ENCODE results near the gene LYPD6. TPM values are rescaled to one million over a fixed set of nuclear protein-coding genes. Genes with fewer than 3 reads are reported as not detected.

The LYPD6 gene
- total RNA-seq, 1 donor from 2014 or later: 1.8 TPM

DNA sequence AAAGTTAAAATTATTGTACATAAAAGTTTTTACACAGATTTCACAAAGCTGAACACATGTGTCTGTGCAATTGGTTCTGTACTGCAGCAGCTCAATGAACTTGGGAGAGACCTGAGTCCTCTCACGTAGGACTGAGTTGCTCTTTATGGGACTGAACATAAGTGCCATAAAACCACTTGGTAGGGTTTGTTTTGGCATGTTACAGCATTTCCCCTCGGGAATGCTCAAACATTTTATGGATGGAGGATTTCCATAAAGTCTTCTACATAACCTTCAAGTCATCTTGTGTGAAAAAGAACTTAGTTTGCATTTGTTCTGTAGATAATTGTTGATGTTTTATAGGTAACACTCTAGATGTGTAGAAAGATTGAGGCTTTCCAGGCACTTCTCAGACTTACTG lies 15.9 kb downstream of the LYPD6 start:
- TF ChIP-seq, protein P1, sequence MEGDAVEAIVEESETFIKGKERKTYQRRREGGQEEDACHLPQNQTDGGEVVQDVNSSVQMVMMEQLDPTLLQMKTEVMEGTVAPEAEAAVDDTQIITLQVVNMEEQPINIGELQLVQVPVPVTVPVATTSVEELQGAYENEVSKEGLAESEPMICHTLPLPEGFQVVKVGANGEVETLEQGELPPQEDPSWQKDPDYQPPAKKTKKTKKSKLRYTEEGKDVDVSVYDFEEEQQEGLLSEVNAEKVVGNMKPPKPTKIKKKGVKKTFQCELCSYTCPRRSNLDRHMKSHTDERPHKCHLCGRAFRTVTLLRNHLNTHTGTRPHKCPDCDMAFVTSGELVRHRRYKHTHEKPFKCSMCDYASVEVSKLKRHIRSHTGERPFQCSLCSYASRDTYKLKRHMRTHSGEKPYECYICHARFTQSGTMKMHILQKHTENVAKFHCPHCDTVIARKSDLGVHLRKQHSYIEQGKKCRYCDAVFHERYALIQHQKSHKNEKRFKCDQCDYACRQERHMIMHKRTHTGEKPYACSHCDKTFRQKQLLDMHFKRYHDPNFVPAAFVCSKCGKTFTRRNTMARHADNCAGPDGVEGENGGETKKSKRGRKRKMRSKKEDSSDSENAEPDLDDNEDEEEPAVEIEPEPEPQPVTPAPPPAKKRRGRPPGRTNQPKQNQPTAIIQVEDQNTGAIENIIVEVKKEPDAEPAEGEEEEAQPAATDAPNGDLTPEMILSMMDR (IDR thresholded peaks at IDR 0.05): no peak
- H3K9me3 ChIP-seq: no peaks in the 10 kb centered on the region
- H3K27me3 ChIP-seq: no peaks in the 10 kb centered on the region
- no peaks in the 10 kb centered on the region for H3K4me1 ChIP-seq
- no peak overlapping the region for H3K27ac ChIP-seq
- DNase-seq (ENCODE audit: low spot score in 2 of 2): no peak
- H3K4me3 ChIP-seq: no peak overlapping the region
- intact Hi-C loops (cut with DNase I): no loop called here
- H3K36me3 ChIP-seq: no peaks in the 10 kb centered on the region

DNA sequence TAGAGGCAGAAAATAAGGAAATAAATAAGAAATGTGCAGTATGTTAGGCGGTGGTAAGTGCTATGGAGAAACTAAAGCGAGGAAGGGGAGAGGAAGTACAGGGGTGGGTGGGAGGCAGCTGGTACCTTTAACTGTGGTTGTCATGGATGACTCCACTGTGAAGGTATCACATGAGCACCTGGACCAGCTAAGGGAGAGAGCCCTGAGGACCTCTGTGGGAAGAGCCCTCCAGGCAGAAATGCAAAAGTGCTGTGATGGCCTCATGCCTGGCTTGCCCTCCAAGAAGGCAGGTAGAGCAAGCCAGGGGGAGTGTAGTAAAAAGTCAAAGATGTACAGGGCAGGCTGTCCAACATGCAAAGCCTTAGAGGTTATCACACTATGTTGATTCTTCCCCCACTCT lies 17.9 kb downstream of the LYPD6 start:
- no peaks in the 10 kb centered on the region for H3K36me3 ChIP-seq
- no peaks in the 10 kb centered on the region for H3K4me1 ChIP-seq
- H3K27ac ChIP-seq: no peak overlapping the region
- TF ChIP-seq, protein P1 (IDR thresholded peaks at IDR 0.05): no peak
- no peaks in the 10 kb centered on the region for H3K27me3 ChIP-seq
- H3K4me3 ChIP-seq: no peak overlapping the region
- no peaks in the 10 kb centered on the region for H3K9me3 ChIP-seq
- intact Hi-C loops (cut with DNase I): no loop called here
- DNase-seq (ENCODE audit: low spot score in 2 of 2): no peak

DNA sequence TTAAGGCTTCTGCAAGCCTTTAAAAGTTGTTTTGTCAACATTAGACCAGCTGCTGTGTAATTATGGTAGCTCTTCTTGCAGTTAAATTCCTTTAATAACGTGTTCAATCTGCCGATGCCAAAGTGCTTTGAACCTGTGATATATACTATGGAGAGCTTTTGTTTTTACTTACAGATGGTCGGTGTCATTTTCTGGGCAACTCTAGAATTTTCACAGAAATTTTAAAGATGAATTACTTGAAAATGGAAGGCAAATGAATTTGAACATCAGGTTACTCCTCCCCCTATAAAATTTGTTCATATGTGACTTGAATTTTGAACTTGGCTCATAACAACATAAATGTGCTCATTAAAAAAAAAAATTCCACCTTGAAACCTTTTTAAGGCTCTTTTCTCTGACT lies 23.0 kb downstream of the LYPD6 start:
- Histone ChIP-seq H3K27me3 (no peaks in the 10 kb centered on the region), H3K27ac (no peak overlapping the region), H3K9me3 (no peaks in the 10 kb centered on the region), H3K4me1 (no peaks in the 10 kb centered on the region), H3K36me3 (no peaks in the 10 kb centered on the region), H3K4me3 (no peak overlapping the region)
- intact Hi-C loops (cut with DNase I): no loop called here
- TF ChIP-seq, protein P1 (IDR thresholded peaks at IDR 0.05): no peak
- no peak for DNase-seq (ENCODE audit: low spot score in 2 of 2)

DNA sequence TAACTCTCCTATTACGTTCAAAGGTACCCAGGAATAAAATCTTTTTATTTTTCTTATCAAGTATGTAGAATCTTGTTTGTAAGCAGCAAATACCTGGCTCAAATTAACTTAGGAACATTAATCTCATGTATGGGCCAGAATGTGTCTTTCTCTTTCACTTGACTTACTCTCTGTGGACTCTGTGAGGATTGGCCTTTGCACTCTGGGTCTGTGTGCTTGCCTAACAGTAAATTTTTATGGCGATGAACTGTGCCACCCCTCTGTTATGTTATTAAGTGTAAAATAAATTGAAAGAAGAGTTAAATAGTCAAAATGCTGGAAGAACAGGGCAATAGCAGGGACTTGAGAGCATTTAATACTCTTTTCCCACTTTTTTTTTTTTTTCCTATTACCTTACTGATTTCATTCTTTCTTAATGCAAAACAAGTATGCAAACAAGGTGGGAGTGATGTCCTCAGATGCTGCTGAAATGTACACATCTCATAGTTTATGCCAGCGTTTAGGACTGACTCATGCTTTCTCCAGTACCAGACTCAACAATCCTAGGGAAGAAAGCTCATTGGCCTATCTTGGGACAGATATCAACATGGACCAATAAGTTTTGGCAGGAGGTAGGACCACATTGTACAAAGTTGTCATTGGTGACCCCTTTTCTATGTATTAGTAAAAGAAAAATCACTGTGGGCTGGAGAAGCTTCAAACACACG lies 25.5 kb downstream of the LYPD6 start:
- no peak for DNase-seq (ENCODE audit: low spot score in 2 of 2)
- Histone ChIP-seq H3K4me3 (no peak overlapping the region), H3K36me3 (no peaks in the 10 kb centered on the region), H3K4me1 (no peaks in the 10 kb centered on the region), H3K9me3 (no peaks in the 10 kb centered on the region), H3K27ac (no peak overlapping the region), H3K27me3 (no peaks in the 10 kb centered on the region)
- intact Hi-C loops (cut with DNase I): no loop called here
- TF ChIP-seq, protein P1 (IDR thresholded peaks at IDR 0.05): no peak

DNA sequence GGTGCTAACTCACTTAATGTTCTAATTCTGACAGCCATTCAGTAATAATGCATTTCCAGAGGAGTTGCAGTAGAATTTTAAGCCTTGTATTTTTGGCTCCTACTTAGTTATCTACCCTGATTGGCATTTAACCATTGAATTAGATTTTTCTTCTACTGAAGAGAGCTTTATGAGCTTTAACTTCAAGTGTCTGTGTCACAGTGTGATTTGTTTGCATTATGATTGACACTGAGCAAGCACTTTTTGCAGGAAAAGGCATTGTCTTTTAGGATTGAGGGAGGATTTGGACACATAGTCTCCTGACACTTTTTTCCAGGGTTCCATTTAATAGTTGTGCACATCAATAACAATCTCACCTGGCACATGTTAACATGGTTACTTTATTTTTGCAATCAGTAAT lies 26.7 kb downstream of the LYPD6 start:
- H3K4me3 ChIP-seq: no peak overlapping the region
- no peak overlapping the region for H3K27ac ChIP-seq
- DNase-seq (ENCODE audit: low spot score in 2 of 2): no peak
- no peaks in the 10 kb centered on the region for H3K9me3 ChIP-seq
- no peaks in the 10 kb centered on the region for H3K36me3 ChIP-seq
- TF ChIP-seq, protein P1 (IDR thresholded peaks at IDR 0.05): no peak
- H3K27me3 ChIP-seq: no peaks in the 10 kb centered on the region
- intact Hi-C loops (cut with DNase I): no loop called here
- H3K4me1 ChIP-seq: no peaks in the 10 kb centered on the region

DNA sequence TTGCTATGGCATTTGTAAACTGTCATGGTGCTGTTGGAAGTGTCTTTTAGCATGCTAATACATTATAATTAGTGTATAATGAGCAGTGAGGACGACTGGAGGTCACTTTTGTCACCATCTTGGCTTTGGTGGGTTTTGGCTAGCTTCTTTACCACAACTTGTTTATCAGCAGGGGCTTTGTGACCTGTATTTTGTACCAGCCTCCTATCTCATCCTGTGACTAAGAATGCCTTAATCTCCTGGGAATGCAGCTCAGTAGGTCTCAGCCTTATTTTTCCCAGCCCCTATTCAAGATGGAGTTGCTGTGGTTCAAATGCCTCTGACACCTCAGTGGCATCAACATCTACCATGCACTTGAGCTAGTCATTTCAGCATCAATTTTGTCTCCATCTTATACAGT lies 29.7 kb downstream of the LYPD6 start:
- intact Hi-C loops (cut with DNase I): no loop called here
- TF ChIP-seq, protein P1 (IDR thresholded peaks at IDR 0.05): no peak
- H3K9me3 ChIP-seq: no peaks in the 10 kb centered on the region
- no peak overlapping the region for H3K4me3 ChIP-seq
- no peak overlapping the region for H3K27ac ChIP-seq
- H3K27me3 ChIP-seq: no peaks in the 10 kb centered on the region
- no peaks in the 10 kb centered on the region for H3K4me1 ChIP-seq
- DNase-seq (ENCODE audit: low spot score in 2 of 2): no peak
- H3K36me3 ChIP-seq: no peaks in the 10 kb centered on the region
